GM19438 (cell line): Measurements from ENCODE around the gene NUDT19.
"Not testable (repeated sequence)": the region's sequence is repeated elsewhere in the genome, so short reads cannot be mapped to it uniquely, and the experiment has no call there.

Experiments used
- ATAC-seq: cut with Tn5 transposase; IDR thresholded peaks from one replicate; pipeline ENCODE4 v1.9.1; 2021; ENCODE audit warnings: low read depth; ENCODE audit not compliant: unreplicated experiment

NUDT19 gene

DNA sequence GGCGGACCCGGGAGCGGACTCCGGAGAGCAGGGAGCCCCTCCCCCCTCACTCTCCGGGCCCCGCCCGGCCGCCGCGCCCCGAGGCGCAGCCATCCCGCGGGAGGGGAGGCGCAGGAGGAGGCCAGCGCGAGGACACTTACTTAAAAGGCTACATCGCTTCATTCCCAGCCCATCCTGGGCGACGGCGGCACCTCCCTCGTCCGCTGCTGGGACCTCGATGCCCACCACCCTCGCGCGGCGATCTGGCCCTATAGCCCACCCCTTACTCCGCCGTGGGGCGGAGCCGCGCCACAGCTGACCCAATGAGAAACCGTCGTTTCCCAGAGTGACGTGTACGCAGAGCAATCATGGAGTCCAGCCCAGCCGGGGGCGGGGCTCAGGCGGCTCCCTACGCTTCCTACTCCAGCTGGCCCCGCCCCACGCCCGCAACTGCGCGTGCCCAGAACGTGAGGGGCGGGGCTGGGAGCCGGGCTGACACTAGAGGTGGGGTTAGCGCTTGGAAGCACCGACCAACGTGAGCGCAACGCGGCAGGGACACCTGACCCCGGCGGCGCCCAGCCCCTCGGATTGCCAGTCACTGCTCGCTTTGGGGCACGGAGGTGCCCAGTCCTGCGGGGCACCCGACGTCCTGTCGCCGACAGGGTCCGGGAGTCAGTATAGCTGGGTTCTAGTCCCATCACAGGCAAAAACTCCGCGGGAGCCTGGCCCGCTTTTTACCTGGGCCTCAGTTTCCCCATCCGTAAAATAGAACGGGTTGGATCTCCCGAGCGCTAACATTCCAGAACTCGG is 16.5 kb upstream of the NUDT19 start, which contains the start of gene ANKRD27:
Gene ANKRD27, minus strand, starts transcription at position 250 of the 789 bp plus-strand sequence. CDS start 16,165 bp downstream, outside the sequence.
- ATAC-seq, result peak; percentile 96

DNA sequence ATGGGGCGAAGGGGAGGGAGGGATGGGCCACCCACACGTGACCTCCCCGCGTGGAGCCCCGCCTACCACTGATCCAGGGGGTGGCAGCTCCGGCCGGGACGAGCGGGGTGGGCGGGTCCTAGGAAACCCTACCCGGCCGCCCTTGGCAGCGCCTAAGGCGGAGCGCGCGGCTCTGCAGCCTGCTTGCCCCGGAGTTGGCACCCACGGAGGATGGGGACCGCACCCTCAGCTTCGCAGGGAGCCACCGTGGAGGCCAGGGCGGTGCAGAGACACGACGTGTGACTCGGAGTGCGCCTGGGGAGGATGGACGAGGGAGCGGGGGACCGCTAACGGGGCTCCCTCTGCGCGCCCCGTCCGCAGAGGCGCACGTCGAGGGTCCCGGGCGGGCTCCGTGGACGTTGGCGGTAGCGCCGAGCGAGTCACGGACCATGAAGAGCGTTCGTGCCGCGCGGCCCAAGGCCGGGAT is 15.9 kb upstream of the NUDT19 start, which contains the start of gene RGS9BP:
Gene RGS9BP, plus strand, starts transcription at position 129 of the 466 bp plus-strand sequence. CDS start 416 bp downstream, outside the sequence.
- peak; percentile 22 for ATAC-seq

DNA sequence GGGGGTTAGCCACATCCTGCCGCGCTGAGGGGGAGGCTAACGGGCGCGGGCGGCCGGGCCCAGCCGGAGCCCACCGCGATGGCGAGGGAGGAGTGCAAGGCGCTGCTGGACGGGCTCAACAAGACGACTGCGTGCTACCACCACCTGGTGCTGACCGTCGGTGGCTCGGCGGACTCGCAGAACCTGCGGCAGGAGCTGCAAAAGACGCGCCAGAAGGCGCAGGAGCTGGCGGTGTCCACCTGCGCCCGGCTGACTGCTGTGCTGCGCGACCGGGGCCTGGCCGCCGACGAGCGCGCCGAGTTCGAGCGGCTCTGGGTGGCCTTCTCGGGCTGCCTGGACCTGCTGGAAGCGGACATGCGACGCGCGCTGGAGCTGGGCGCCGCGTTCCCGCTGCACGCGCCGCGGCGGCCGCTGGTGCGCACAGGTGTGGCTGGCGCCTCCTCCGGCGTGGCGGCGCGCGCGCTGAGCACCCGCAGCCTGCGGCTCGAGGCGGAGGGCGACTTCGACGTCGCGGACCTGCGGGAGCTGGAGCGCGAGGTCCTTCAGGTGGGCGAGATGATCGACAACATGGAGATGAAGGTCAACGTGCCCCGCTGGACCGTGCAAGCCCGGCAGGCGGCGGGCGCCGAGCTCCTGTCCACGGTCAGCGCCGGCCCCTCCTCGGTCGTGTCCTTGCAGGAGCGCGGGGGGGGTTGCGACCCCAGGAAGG is 15.3 kb upstream of the NUDT19 start:
- no peak for ATAC-seq

DNA sequence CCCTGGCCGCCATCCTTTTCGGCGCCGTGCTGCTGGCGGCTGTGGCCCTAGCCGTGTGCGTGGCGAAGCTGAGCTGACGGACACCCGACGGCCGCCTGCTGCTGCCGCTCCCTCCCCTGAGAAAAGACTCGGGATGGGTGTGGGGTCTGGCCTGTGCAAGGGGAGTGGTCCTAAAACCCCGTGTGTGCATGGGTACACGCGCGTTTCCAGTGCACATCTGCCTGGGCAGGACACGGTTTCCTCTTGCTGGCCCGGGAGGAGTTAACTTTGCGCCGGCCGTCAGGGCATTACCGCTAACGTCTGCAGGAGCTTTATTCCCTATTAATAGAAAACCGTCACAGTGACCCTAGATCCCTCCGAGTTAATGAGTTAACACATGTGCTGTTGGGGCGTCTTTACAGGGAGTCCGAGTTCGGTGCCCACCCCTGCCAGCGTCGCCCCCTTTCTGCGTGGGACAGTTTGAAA is 14.7 kb upstream of the NUDT19 start:
- ATAC-seq, result no peak

DNA sequence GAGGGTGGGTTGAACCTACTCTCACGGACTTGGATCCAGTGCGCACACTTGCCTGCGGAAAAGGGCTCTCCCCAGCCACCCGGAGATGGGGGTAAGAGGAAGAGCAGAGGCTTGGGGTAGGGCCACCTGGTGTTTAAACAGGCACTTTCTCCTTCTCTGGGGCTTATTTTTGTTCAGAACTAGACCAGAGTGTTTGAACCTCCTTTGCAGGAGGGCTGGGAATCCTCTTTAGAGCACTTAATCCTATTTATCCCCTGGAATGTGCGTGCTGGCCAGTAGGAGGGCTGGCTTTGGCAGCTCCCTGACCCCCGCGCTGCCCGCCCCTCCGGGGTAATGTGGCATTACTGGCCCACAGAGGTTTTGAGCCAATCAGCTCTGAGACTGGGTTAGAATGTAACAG is 14.0 kb upstream of the NUDT19 start:
- no peak for ATAC-seq

DNA sequence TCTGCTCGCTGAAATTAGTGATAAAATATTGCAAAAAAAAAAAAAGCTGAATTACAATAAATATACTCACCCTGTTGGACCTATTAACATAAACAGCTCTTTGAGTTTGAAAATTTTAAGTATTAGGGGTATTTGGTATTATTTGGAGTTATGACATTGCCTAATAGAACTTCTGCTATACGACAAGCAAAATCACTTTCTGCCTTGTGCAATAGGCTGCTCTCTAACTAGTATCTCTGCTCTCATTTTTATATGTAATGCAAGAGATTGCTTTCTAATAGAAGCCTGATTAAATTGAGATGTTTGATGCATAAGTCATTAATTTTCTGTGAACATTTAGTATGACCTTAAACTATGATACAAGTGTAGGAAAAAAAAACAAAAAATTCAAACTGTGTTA is 10.6 kb upstream of the NUDT19 start:
- no peak for ATAC-seq

DNA sequence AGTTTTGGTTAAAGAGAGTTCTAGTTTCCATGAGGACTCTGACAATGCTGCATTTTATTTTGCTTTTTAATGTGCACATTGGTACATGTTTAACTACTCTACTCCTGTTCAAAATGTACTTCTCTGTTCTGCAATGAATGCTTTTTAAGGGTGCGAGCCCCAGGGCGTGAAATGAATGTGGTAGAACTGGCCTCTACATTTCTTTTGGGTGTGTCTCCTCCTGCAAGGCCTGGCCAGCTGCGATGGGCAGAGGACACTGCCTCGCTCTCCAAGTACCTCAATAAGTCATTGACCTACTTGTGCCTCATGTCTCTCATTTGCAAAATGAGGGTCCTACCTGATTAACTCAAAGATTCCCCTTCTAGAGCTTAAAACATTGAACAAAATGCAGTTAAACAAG is 9.3 kb upstream of the NUDT19 start:
- no peak for ATAC-seq

DNA sequence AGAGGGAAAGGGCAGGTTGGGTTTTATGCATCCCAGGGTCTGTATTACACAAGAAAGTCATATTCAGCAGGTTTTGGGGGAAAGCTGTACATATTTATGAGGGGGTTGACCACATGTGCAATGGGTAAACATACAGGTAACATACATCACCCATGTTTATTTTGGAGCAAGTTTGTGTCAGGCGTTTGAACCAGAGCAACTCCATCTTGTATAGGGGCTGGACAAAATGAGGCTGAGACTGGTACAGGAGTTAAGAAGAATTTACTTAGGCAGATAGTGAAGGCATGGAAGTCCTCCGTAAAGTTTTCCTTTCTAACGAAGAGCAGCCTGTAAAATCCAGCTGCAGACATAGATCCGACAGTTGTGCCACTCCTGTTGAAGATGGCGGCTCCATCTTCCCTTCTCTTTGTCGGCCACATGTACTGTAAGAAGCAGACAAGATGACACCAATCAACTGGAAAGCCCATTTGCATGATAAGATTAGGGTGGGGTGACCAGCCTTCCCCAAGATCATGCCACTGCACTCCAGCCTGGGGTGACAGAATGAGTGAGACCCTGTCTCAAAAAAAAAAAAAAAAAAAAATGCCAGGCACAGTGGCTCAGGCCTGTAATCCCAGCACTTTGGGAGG is 4.7 kb upstream of the NUDT19 start:
- no peak for ATAC-seq

DNA sequence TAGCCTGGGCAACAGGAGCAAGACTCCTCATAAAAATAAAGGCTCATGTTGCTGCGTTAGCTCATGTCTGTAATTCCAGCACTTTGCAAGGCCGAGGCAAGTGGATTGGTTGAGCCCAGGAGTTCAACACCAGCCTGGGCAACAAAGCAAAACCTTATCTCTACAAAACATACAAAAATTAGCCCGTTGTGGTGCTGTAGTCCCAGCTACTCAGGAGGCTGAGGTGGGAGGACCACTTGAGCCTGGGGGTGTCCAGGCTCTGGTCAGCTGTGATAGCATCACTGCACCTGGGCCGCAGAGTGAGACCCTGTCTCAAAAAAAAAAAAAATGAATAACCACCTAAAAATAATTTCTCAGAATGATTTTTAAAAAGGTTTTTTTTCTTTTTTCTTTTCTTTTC is 3.9 kb upstream of the NUDT19 start:
- no peak for ATAC-seq

DNA sequence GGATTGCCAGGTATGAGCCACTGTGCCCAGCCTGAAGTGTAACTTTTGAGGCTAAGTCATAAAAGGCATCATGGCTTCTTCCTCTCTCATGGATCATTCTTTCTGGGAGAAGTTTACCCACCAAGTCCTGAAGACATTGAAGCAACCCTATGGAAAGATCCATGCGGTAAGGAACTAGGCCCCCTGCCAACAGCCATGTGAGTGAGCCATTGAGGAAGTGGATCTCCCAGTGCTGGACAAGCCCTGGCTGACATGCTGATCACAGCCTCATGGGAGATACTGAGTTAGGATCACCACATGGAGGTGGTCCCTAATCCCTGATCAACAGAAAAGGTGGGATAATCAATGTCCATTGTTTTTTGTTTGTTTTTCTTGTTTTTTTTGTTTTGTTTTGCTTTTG is 3.3 kb upstream of the NUDT19 start:
- no peak for ATAC-seq

DNA sequence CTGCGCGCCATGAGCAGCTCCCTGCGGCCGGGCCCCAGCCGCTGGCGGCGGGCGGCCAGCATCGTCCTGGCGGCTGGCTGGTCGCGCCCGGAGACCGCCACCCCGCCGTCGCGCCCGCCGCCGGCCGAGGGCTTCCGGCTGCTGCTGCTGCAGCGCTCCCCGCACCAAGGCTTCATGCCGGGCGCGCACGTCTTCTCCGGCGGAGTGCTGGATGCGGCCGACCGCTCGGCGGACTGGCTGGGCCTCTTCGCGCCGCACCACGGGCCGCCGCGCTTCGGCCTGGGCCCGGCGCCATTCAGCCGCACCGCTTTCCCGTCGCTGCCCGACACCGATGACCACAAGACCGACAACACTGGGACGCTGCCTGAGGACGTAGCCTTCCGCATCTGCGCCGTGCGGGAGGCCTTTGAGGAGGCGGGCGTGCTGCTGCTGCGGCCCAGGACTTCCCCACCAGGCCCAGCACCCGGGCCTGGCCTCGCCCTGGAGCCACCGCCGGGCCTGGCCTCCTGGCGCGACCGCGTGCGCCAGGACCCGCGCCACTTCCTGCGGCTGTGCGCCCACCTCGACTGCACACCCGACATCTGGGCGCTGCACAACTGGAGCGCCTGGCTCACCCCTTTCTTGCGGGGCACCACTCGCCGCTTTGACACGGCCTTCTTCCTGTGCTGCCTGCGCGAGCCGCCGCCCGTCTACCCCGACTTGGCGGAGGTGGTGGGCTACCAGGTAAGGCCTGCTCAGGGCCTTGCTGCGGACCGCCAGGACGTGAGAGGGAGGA is 518 bp downstream of the NUDT19 start:
- peak; percentile 53 for ATAC-seq

DNA sequence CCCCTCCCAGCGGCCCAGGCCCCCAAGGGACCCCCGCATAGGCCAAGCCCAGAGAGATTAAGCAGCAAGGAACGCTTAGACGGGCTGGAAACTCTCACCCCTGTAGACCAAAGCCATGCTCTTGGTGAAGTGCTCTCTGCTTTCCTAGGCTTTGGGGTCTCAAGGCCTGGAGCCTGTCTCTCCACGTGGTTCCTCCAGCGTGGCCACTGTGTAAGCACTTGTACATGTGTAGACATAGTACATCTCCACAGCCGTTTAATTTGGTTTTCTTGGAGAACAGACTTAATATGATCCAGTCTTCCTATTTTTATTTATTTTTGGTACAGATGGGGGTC is 1.1 kb downstream of the NUDT19 start:
- ATAC-seq, result no peak

DNA sequence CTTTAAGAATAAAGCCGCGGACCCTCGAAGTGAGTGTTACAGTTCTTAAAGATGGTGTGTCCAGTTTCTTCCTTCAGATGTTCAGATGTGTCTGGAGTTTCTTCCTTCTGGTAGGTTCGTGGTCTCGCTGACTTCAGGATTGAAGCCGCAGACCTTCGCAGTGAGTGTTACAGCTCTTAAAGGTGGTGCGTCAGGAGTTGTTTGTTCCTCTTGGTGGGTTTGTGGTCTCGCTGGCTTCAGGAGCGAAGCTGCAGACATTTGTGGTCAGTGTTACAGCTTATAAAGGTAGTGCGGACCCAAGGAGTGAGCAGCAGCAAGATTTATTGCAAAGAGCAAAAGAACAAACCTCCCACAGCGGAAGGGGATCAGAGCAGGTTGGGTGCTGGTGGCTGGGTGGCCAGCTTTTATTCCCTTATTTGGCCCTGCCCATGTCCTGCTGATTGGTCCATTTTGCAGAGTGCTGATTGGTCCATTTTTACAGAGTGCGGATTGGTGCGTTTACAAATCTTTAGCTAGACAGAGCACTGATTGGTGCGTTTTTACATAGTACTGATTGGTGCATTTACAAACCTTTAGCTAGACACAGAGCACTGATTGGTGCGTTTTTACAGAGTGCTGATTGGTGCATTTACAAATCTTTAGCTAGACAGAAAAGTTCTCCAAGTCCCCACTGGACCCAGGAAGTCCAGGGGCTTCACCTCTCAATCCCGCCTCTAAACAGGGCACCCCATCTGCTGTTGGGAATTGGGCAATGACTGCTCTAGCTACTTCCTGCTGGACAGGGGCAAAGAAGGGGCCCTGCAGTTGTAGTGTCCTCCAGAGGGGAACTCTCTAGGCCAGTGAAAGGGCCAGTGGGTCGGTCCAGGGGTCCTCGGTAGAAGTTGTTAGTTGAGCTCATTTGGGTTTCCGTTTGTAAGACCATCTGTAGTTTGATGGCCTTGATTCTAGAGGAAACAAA is 1.8 kb downstream of the NUDT19 start:
- ATAC-seq, result not testable (repeated sequence)

DNA sequence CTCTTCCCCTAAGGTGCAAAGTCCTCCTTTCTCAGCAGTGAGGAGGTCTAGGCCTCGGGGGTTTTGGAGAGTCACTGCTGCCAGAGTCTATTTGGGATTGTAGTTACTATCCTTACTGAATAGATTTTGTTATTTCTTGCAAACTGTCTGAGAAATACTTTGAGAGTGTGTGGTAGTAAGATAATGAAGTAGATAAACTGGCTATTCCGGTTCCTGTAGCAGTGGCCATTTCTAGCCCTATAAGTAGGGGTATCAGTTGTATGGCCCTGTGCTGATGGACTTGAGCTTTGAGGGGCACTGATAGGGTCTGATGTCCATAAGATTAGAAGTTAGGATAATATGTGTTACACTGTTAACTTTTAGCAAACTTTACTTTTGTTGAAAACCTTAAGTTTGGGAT is 2.7 kb downstream of the NUDT19 start:
- ATAC-seq, result not testable (repeated sequence)

DNA sequence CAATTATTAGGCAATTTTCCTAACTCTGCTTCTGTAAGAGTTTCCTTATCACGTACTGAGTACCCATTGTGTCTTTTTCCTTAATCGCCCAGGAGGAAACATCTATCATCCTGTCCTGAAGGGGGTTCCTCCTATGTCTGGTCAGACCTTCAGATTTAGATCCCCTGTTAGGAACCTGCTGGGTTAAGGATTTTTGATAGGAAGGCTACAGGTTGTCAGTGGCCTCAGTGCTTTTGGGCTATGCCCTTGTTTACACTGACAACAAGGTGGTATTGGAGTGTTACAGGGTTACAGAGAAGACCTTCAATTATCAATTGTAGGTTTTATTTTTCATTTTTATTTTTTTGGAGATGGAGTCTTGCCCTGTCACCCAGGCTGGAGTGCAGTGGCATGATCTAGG is 3.2 kb downstream of the NUDT19 start:
- ATAC-seq, result not testable (repeated sequence)

DNA sequence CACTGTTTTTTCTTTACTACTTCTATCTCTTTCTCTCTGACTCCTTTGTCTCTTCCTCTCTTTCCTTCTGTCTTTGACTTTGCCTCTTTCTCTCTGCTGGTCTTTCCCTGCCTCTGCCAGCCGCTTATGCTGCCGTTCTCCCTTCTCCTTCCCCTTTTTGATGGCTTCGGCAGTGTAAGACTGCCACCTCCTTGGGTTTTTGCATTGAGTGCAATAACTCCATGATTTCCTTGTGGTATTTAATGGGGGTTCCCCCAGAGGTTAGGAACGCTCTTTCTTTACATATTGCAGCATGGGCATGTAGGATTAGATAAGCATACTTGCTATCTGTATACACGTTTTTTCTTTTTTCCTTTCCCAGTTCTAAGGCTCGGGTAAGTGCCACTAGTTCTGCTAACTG is 3.9 kb downstream of the NUDT19 start:
- ATAC-seq, result not testable (repeated sequence)

DNA sequence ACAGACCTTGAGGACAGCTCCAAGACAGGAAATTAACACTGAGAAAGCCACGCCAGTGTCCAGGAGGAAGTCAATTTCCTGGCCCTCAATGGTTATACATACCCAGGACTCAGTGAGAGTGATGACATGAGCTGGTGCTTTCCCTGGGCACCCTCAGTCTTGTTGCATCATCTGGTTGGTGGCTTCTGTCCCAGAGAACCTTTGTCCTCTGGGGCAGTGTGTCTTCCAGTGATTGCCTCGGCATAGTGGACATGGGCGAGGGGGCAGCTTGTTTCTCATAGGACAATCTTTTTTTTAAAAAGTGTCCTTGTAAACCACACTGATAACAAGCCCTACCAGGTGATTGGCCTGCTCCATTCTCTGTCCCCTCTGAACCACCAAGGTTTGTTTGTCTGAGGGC is 5.2 kb downstream of the NUDT19 start:
- not testable (repeated sequence) for ATAC-seq

DNA sequence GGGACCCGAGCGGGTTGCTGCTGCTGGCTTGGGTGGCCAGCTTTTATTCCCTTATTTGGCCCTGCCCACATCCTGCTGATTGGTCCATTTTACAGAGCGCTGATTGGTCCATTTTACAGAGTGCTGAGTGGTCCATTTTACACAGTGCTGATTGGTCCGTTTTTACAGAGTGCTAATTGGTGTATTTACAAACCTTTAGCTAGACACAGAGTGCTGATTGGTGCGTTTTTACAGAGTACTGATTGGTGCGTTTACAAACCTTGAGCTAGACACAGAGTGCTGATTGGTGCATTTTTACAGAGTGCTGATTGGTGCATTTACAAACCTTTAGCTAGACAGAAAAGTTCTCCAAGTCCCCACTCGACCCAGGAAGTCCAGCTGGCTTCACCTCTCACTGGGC is 8.5 kb downstream of the NUDT19 start:
- ATAC-seq, result not testable (repeated sequence)

DNA sequence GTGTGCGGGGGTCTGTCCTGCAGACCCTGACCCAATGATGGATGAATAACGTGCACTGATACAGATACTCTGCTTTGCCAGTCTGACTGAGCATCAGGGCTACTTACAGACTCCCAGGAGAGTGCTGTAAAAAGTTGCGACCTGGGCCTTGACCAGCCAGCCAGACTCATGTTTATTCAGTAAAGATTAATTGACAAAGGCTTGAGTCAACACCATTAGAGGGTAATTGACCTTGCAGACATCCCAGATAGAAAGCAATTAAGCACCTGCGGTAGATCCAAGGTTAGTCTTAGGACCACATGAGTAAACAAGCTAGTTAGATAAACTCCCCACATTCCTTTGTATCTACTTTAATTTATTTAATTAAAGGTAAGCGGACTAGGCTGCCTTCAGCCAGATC is 10.4 kb downstream of the NUDT19 start:
- no peak for ATAC-seq
